ENCODE data around the gene SARDH. TPM values are rescaled to one million over a fixed set of nuclear protein-coding genes. Genes with fewer than 3 reads are reported as not detected.

The SARDH gene
- total and polyA plus RNA-seq, 2 of the 13 experiments (the other 11 are each of a cell fraction or from before 2014, with no cell fraction given): 11.6 to 34.9 TPM

DNA sequence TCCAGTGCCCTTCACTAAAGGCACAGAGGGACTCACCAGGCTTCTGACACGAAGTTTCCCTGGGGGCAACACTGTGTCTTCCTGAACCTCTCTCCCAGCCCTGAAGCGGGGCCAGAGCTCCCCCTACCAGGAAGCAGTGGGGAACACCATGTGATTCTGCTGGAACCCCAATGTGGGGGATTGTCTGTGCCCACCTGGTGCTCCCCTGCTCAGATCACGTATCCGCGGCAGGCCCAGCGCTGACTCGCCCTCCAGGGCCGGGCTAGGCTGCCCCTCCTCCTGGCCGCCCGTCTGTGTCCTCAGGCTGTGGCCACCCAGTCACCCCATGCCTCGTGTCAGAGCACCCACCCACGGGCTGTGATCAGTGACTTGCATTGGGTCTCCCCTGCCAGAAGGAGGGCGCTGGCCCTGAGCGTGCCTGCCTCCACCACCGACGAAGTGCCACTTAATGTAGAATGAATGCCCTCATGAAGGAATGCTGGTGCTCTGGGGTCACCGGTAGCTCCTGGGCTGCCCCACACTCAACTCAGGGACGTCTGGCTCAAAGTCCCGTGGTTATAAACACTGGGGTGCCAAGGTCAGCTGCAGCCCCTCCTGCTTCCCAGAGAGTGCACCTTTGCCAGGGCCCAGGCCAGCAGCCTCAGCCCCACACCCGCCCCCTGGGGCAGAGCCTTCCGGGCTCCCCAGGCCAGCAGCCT, 22.1 kb downstream of the SARDH start (continued):
- TF ChIP-seq RXRA (CRISPR knock-in tag; IDR thresholded peaks at IDR 0.05) (peak; percentile 79), SPEN (CRISPR knock-in tag; IDR thresholded peaks at IDR 0.05; ENCODE audit: low read depth) (peak; percentile 37; the same call in 1 of the 2 replicates), SUZ12 (IDR thresholded peaks at IDR 0.05; ENCODE audit: low read depth, low read length) (no peak), KAT8 (CRISPR knock-in tag; IDR thresholded peaks at IDR 0.05) (peak; percentile 32; the same call in 1 of the 2 replicates), RORA (CRISPR knock-in tag; IDR thresholded peaks at IDR 0.05) (no peak), JUNB (CRISPR knock-in tag; IDR thresholded peaks at IDR 0.05; ENCODE audit: borderline replicate concordance) (no peak), MIER3 (CRISPR knock-in tag; IDR thresholded peaks at IDR 0.05; ENCODE audit: borderline replicate concordance) (peak; percentile 37; the same call in 1 of the 2 replicates), ZNF776 (CRISPR knock-in tag; IDR thresholded peaks at IDR 0.05) (peak; percentile 77; the same call in 1 of the 2 replicates), EZH2 (conservative IDR thresholded peaks at IDR 0.05; ENCODE audit: low read depth, low read length) (no peak), REPIN1 (CRISPR knock-in tag; IDR thresholded peaks at IDR 0.05; ENCODE audit: borderline replicate concordance, low read depth) (peak; percentile 49; the same call in 1 of the 2 replicates), LCORL (IDR thresholded peaks at IDR 0.05) (no peak), LCORL (CRISPR knock-in tag; IDR thresholded peaks at IDR 0.05) (peak; percentile 59), NR2F1 (CRISPR knock-in tag; IDR thresholded peaks at IDR 0.05) (peak in 1 of 2 experiments; percentile 35; a peak in 1 of 4 replicates), PHF21A (CRISPR knock-in tag; IDR thresholded peaks at IDR 0.05) (peak; percentile 83), ZNF747 (CRISPR knock-in tag; IDR thresholded peaks at IDR 0.05; ENCODE audit: borderline replicate concordance) (no peak), ZNF782 (CRISPR knock-in tag; IDR thresholded peaks at IDR 0.05; ENCODE audit: borderline replicate concordance) (peak; percentile 78; the same call in 1 of the 2 replicates), GTF3A (CRISPR knock-in tag; conservative IDR thresholded peaks at IDR 0.05) (no peak)
- TF ChIP-seq, protein P1, sequence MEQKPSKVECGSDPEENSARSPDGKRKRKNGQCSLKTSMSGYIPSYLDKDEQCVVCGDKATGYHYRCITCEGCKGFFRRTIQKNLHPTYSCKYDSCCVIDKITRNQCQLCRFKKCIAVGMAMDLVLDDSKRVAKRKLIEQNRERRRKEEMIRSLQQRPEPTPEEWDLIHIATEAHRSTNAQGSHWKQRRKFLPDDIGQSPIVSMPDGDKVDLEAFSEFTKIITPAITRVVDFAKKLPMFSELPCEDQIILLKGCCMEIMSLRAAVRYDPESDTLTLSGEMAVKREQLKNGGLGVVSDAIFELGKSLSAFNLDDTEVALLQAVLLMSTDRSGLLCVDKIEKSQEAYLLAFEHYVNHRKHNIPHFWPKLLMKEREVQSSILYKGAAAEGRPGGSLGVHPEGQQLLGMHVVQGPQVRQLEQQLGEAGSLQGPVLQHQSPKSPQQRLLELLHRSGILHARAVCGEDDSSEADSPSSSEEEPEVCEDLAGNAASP (CRISPR knock-in tag; IDR thresholded peaks at IDR 0.05; ENCODE audit: borderline replicate concordance): peak; percentile 69; the same call in 1 of the 2 replicates
- TF ChIP-seq, protein P2, sequence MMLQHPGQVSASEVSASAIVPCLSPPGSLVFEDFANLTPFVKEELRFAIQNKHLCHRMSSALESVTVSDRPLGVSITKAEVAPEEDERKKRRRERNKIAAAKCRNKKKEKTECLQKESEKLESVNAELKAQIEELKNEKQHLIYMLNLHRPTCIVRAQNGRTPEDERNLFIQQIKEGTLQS (CRISPR knock-in tag; IDR thresholded peaks at IDR 0.05): 0 out of 2 replicates have a peak, but pooled peaks have one; percentile 8
- TF ChIP-seq, protein P3, sequence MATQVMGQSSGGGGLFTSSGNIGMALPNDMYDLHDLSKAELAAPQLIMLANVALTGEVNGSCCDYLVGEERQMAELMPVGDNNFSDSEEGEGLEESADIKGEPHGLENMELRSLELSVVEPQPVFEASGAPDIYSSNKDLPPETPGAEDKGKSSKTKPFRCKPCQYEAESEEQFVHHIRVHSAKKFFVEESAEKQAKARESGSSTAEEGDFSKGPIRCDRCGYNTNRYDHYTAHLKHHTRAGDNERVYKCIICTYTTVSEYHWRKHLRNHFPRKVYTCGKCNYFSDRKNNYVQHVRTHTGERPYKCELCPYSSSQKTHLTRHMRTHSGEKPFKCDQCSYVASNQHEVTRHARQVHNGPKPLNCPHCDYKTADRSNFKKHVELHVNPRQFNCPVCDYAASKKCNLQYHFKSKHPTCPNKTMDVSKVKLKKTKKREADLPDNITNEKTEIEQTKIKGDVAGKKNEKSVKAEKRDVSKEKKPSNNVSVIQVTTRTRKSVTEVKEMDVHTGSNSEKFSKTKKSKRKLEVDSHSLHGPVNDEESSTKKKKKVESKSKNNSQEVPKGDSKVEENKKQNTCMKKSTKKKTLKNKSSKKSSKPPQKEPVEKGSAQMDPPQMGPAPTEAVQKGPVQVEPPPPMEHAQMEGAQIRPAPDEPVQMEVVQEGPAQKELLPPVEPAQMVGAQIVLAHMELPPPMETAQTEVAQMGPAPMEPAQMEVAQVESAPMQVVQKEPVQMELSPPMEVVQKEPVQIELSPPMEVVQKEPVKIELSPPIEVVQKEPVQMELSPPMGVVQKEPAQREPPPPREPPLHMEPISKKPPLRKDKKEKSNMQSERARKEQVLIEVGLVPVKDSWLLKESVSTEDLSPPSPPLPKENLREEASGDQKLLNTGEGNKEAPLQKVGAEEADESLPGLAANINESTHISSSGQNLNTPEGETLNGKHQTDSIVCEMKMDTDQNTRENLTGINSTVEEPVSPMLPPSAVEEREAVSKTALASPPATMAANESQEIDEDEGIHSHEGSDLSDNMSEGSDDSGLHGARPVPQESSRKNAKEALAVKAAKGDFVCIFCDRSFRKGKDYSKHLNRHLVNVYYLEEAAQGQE (IDR thresholded peaks at IDR 0.05; ENCODE audit: borderline replicate concordance in 1 of 2, low read depth in 1 of 2, low read length in 2 of 2): no peak
- TF ChIP-seq, protein P4, sequence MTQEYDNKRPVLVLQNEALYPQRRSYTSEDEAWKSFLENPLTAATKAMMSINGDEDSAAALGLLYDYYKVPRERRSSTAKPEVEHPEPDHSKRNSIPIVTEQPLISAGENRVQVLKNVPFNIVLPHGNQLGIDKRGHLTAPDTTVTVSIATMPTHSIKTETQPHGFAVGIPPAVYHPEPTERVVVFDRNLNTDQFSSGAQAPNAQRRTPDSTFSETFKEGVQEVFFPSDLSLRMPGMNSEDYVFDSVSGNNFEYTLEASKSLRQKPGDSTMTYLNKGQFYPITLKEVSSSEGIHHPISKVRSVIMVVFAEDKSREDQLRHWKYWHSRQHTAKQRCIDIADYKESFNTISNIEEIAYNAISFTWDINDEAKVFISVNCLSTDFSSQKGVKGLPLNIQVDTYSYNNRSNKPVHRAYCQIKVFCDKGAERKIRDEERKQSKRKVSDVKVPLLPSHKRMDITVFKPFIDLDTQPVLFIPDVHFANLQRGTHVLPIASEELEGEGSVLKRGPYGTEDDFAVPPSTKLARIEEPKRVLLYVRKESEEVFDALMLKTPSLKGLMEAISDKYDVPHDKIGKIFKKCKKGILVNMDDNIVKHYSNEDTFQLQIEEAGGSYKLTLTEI (CRISPR knock-in tag; conservative IDR thresholded peaks at IDR 0.05): no peak
- TF ChIP-seq, protein P5, sequence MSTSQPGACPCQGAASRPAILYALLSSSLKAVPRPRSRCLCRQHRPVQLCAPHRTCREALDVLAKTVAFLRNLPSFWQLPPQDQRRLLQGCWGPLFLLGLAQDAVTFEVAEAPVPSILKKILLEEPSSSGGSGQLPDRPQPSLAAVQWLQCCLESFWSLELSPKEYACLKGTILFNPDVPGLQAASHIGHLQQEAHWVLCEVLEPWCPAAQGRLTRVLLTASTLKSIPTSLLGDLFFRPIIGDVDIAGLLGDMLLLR (CRISPR knock-in tag; IDR thresholded peaks at IDR 0.05): no peak
